HT-29 (cell line): ENCODE data around the gene MUC20. TPM values are rescaled to one million over a fixed set of nuclear protein-coding genes. Genes with fewer than 3 reads are reported as not detected.
"Not testable (repeated sequence)": the region's sequence is repeated elsewhere in the genome, so short reads cannot be mapped to it uniquely, and the experiment has no call there.

Experiments used
- DNase-seq: peaks from one replicate; pipeline ENCODE4 v3.0.0-alpha.2; 2015; ENCODE audit warnings: low spot score
- total RNA-seq: library from RNA; depleted of rRNA; stranded (reverse); fragments of >200 nt; shearing (Covaris generic); gene quantifications from 2 replicates; pipeline ENCODE4 v1.2.3, GENCODE V29; 2014; rRNA removed

Gene MUC20, protein sequence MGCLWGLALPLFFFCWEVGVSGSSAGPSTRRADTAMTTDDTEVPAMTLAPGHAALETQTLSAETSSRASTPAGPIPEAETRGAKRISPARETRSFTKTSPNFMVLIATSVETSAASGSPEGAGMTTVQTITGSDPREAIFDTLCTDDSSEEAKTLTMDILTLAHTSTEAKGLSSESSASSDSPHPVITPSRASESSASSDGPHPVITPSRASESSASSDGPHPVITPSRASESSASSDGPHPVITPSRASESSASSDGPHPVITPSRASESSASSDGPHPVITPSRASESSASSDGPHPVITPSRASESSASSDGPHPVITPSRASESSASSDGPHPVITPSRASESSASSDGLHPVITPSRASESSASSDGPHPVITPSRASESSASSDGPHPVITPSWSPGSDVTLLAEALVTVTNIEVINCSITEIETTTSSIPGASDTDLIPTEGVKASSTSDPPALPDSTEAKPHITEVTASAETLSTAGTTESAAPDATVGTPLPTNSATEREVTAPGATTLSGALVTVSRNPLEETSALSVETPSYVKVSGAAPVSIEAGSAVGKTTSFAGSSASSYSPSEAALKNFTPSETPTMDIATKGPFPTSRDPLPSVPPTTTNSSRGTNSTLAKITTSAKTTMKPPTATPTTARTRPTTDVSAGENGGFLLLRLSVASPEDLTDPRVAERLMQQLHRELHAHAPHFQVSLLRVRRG
- total RNA-seq: 52.3 and 68.0 TPM in 2 replicates

DNA sequence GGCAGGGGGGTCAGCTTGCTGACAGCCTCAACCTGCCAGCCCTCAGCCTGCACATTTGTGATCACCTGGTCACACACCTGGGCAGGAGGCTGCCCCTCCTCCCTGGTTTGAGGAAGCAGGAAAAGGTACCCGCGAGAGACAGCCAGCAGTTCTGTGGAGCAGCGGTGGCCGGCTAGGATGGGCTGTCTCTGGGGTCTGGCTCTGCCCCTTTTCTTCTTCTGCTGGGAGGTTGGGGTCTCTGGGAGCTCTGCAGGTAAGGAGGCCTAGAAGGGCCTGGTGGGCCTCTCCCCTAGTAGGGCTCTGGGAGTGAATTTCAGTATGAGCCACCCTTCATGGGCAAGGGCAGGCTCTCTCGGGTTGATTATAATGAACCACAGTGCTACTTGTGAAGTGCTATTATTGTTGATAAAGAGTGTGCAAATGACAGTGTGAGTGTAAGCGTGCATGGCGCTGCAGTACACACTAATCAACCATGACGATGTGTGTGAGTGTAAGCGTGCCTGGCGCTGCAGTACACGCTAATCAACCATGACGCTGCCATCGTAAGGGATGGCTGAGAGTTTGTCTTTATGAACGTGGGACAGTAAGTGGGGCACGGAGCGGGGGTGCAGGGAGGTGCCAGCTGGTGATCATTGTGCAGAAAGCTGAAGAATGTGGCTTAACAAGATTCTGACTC, at the start of gene MUC20:
Gene MUC20 (plus strand): TSS at position 148 of the 676 bp plus-strand sequence. CDS start 30 bp downstream, at position 178.
- peak; percentile 70 for DNase-seq

DNA sequence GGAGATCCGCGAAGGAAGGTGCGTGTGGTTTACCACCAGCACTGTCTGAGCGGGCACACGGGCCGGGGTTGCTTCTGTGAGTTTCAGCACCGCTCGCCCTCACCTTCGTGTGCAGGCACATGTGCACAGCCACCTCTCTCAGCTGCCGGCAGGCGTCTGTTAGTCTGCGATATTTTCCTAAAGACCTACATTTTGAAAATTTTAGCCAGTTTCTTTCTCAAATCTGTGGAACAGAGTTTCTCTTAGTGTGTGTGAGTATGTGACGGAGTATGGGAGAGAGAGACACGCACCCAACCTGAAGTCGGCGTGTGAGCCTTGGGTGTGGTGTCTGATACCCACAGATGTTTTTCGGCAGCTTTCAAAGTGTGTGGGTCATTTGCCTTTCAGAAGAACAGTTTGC, 49.5 kb upstream of the MUC20 start:
- not testable (repeated sequence) for DNase-seq

DNA sequence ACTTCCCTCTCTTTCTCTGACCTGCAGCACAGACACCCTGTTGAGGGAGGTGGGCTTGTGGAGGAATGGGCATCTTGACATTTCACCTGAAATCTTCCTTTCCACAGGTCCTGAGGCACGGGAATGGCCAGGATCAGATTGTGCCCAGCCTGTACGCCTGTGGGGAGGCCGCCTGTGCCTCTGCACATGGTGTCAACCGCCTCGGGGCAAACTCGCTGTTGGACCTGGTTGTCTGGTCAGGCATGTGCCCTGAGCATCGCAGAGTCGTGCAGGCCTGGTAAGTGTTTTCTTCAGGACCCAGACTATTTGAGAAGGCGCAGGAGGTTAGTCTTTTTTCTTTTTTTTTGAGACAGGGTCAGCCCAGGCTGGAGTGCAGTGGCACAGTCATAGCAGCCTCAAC, 47.1 kb upstream of the MUC20 start:
- DNase-seq: not testable (repeated sequence)

DNA sequence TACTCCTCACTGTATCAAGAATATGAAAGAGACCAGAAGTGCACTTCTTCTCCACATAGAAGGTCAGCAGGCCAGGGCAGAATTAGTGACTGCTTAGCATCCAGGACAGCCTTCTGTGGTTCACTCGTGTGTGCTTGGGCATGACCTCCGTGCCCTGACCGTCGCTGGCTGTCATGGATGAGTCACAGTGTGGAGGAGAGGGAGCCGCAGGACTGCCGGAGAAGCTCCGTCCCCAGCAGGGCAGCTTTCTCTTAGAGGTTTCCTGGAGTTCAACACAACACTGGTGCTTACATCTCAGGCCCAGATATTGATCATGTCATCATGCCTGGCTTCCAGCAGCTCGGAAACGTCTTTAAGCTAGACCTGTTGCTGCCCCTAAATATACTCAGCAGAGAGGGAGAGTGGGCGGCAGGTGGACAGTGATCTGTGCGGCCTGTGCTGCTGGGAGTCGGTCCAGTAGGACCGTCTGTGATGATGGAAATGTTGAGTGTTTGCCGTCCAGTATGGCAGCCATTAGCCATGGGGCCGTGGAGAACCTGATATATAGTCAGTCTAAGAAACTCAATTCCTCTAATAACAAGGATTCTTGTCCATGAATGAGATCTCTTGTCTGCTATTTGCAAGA, 42.3 kb upstream of the MUC20 start:
- not testable (repeated sequence) for DNase-seq

DNA sequence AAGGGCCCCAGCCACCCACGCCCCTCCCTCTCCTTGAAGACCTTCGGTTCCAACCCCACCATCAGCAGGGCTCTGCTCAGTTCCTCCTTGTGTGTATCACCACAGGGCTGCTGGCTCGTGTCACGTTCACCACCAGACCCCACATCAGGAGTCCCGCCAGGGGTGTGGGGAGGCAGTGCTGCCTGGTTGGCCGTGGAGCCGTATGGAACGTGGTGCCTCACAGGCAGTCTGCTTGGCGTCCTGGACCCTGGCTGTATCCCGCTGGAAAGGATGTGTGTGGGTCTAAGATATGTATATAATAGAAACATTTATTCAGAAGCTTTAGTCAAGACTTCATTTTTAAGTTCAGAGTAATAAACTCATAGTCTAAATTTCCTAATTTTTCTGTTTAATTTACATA, 40.1 kb upstream of the MUC20 start:
- DNase-seq: not testable (repeated sequence)

DNA sequence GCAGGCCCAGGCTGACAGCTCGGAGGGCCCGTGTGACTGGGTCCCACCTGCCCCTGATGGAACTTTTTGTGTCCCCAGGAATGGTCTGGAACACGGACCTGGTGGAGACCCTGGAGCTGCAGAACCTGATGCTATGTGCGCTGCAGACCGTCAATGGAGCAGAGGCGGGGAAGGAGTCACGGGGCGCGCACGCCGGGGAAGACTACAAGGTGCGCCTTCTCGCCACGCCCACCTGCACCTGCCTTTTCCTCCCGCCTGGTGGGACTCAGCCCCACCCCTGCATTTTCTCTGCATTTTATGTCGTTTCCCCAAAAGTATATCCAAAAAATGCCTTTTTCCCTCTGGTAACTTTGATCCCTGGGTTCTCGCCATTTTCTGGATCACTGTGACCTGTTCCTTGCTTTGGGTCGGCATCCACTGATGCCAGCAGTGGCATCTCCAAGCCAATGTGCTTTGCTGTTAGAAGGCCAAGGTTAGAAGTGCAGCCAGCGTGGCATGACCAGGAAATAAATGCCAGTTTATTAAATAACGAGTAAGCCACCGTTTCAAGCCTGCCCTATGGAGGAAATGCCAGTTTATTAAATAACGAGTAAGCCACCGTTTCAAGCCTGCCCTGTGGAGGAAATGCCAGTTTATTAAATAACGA, 39.2 kb upstream of the MUC20 start:
- DNase-seq: not testable (repeated sequence)

DNA sequence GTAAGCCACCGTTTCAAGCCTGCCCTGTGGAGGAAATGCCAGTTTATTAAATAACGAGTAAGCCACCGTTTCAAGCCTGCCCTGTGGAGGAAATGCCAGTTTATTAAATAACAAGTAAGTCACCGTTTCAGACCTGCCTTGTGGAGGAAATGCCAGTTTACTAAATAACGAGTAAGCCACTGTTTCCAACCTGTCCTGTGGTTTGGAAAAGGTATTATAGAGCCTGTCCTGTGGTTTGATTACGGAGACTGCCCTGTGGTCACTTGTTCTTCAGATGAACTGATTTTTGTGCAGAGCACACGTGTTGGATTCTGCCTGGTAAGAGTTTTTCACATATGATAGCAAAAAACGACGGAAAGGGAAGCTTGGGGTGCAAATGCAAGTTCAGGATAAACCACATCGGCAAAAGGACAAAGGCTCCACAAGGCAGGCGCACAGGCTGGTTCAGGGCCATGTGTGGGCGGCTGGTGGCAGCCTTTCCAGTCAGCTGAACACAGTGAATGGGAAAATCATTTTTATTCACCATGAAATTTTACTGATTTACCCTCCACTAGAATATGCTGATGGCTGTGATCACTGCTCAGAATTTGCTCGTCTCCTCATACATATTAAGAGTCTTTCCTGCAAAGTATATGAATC, 38.6 kb upstream of the MUC20 start:
- not testable (repeated sequence) for DNase-seq

DNA sequence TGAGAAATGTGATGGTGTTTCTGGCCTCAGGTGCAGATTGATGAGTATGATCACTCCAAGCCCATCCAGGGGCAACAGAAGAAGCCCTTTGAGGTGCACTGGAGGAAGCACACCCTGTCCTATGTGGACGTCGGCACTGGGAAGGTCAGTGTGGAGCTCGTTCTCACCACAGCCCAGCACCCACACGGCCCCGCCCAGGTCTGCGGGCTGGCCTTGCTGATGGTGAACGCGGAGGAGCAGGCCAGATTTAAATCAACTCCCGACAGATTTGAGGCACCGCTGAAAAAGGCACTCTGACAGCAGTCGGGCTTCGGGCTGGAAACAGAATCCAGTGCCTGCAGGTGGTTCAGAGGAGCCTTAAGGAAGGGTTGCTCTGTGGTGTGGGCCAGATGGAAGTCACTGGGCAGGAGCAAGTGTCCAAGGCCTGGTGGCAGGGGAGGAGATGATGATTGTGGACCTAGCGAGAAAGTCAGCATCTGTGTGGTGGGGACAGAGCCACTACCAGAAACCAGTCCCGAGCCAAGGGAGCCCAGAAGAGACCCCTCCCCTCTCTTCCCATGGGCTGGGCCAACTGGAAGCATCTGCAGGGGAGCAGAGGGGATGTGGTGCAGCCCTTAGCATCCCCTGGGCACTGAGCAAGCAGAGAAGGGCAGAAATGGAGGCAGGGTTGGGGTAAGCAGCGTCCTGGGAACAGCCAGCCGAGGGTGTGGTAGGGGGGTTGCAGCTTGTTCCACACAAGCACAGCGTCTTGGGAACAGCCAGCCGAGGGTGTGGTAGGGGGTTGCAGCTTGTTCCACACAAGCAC, 36.9 kb upstream of the MUC20 start:
- DNase-seq: not testable (repeated sequence)

DNA sequence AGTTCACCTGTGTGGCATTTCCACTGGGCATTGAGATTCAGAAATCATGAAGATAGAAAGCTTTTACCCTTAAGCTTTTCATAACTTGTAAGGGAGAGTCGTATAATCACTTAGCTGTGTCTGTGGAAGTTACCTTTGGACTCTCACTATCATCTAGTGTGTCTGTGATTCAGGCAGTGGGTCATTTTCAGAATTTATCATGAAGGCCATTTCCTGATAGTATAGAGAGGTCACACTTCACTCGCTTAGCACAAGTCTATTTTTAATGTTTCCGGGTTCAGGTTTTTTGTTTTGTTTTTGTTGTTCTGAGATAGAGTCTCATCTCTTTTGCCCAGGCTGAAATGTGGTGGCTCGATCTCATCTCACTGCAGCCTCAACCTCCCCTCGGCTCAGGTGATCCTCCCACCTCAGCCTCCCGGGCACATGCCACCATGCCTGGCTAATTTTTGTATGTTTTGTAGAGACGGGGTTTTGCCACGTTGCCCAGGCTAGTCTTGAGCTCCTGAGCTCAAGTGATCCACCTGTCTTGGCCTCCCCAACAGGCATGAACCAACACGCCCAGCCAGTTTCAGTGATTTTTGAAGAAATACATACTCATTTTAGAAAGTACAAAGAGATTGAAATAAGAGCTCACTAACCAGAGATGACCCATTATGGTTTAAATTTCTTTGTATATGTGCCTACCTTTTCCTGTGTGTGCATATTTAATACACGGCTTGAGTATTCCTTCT, 36.1 kb upstream of the MUC20 start:
- not testable (repeated sequence) for DNase-seq

DNA sequence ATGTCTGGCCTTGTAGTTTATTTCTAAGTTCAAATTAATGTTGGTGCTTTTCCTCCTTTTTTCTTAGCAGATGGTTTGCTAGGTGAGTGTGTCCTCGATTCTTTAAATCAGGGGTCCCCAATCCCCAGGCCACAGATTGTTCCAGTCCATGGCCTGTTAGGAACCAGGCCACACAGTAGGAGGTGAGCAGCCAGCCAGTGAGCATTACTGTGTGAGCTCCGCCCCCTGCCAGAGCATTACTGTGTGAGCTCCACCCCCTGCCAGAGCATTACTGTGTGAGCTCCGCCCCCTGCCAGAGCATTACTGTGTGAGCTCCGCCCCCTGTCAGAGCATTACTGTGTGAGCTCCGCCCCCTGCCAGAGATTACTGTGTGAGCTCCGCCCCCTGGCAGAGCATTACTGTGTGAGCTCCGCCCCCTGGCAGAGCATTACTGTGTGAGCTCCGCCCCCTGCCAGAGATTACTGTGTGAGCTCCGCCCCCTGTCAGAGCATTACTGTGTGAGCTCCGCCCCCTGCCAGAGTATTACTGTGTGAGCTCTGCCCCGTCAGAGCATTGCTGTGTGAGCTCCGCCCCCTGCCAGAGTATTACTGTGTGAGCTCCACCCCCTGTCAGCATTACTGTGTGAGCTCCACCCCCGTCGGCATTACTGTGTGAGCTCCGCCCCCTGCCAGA, 34.1 kb upstream of the MUC20 start:
- not testable (repeated sequence) for DNase-seq

DNA sequence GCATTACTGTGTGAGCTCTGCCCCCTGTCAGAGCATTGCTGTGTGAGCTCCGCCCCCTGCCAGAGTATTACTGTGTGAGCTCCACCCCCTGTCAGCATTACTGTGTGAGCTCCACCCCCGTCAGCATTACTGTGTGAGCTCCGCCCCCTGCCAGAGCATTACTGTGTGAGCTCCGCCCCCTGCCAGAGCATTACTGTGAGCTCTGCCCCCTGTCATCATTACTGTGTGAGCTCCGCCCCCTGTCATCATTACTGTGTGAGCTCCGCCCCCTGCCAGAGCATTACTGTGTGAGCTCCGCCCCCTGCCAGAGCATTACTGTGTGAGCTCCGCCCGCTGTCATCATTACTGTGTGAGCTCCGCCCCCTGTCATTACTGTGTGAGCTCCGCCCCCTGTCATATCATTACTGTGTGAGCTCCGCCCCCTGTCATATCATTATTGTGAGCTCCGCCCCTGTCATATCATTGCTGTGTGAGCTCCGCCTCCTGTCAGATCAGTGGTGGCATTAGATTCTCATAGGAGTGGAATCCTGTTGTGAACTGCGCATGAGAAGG, 33.5 kb upstream of the MUC20 start:
- peak; percentile 64 for DNase-seq

DNA sequence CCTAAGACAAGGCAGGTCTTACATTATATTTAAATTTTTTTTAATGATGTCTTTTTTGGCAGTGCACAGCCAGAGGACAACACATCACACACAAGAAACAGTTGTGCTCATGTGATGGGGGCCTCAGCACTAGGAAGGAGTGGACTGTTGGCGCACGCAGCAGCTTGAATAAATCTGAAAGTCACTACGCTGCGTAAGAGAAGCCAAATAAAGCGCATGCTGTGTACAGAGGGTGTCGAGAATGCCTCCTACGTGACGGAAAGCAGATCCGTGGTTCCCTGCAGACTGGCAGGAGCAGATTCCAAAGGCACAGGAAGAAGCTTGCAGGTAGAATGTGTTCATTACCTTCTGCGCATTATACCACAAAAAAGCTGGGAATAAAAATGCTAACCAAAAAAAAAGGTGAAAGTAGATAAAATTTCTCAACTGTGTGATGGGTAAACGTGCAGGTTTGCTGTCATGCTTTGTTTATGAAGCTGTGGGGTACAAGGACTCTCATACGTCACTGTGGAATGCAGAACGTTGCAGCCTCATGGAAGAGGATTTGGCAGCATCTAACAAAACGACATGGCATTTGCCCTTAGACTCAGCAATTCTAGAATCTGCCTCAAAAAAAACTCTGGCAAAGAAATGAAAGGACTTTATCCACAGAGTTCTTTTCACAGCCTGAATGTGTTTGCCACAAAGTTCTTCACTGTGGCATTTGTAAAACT, 32.2 kb upstream of the MUC20 start:
- not testable (repeated sequence) for DNase-seq

DNA sequence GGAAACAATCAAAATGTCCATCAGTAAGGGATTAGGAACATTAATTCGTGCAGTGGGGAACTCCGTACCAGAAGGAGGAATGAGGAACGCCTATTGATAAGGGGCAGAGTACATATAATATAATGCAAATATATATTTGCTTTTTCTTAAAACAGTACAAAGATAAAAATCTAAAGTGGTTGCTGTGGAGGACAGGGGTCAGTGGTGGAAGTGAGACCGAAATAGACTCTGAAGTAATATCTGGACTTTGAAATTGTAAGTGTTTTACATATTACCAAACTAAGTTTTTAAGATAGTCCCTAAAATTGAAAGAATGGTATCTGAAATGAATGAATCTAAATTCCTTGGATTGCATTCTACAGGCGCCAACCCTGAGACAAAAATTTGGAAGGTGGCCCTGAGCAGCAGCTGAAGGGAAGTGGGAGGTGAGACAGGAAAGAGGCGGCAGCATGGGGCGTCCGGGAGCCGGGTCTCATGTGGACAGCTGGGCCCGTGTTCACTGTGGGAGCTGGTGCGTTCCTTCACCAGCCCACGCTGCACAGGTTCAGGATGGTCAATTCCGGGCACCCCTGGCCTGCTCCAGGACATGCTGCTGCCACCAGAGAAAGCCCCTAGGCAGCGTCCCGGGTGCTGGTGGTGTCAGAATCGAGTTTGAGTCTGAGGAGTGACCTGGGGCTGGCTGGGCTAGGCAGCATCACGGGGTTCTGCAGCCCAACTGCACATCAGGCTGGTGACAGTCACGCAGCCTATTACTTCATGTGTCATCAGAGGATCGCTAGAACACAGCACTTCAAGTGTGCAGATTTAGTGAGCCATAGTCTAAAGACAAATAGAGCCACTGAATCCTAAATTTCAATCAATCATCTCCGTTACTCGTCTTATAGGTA, 31.4 kb upstream of the MUC20 start:
- not testable (repeated sequence) for DNase-seq

DNA sequence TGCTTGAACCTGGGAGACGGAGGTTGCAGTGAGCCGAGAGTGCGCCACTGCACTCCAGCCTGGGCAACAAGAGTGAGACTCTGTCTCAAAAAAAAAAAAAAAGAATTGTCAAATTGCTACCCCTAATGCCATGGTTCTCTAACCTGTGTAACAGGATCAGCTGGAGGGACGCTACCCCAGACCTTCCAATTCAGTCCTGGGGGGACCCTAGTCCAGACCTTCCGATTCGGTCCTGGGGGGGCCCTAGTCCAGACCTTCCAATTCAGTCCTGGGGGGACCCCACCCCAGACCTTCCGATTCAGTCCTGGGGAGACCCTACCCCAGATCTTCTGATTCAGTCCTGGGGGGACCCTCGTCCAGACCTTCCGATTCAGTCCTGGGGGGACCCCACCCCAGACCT, 29.8 kb upstream of the MUC20 start:
- DNase-seq: no peak

DNA sequence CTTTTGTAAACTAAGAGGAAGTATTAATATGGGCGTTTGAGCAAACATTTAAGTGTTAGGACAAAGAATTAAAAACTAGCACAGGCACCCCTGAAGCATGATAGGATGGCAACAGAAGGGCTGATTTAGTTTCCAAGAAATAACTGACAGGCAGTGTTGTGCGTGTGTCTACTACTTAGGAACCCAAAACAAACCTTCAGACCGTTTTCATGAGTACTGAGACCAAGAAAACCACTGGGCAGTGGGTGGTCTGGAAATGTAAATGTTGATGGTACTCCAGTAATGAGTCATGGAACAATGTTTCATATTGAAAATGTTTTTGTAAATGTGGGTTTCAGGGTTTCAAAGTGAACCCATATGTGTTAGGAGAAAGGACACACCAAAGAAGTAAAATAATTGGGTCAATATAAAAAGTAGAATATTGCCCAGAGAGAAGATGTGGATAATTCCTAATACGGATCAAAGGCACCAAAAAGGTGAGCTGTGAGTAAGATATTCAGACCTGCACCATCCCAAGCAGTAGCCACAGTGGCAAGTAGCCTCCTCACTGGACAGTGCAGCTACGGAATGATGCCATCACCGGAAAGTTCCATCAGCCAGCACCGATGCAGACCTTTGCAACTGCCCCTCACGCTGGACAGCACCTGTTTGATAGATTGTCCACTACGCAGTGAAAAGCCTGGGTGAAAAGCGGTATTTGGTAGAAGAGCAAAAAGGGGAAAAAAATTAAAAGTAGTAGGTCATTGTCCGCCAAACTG, 29.0 kb upstream of the MUC20 start:
- not testable (repeated sequence) for DNase-seq

DNA sequence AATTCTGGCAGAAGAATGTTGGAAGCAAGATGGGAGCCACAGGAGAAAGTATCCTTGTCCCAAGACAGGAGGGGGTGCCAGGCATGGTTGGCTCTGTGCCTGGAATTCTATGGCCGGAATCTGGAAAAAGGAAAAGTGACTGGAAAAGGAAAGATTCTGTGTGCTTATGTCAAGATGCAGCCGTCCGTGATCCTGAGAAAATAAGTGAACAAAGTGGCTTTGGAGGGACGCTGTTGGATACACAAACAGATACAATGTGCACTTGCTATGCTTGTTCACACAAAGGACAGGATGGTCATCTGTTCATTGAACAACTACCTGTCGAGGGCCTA, 28.5 kb upstream of the MUC20 start:
- no peak for DNase-seq
